Spleen (tissue), 7 donors: Measurements from ENCODE around the gene OCEL1.

ENCODE experiments used
- POLR2A ChIP-seq, 3 donors: fragments of 450-650 bp; IDR thresholded peaks; one replicate each; pipeline ENCODE4 v1.5.1; 2017; ENCODE audit warnings: antibody characterized with exemption in 3 of 3, mild to moderate bottlenecking in 1 of 3
- TF ChIP-seq, protein P1 (sequence below), 11 experiments: fragments of 200-600 bp in 7 of 11; fragments of 450-650 bp in 4 of 11; sonication (generic) in 4 of 11; IDR thresholded peaks in 8 of 11; conservative IDR thresholded peaks in 3 of 11; 1 replicate in 7 of 11; 2 replicates in 4 of 11; pipeline versions ENCODE4 v1.4.0 to v1.8.0; 2016 to 2021; ENCODE audit warnings: antibody characterized with exemption in 11 of 11, inconsistent platforms in 4 of 11, mild to moderate bottlenecking in 1 of 11
- donor health status: DM: no; HTN: no; CAD: no; lungs with moderate emphysema.
- donor health status: DM: no; HTN: no; CAD: no.
- donor health status: DM: no; HTN: no; CAD: no.

DNA sequence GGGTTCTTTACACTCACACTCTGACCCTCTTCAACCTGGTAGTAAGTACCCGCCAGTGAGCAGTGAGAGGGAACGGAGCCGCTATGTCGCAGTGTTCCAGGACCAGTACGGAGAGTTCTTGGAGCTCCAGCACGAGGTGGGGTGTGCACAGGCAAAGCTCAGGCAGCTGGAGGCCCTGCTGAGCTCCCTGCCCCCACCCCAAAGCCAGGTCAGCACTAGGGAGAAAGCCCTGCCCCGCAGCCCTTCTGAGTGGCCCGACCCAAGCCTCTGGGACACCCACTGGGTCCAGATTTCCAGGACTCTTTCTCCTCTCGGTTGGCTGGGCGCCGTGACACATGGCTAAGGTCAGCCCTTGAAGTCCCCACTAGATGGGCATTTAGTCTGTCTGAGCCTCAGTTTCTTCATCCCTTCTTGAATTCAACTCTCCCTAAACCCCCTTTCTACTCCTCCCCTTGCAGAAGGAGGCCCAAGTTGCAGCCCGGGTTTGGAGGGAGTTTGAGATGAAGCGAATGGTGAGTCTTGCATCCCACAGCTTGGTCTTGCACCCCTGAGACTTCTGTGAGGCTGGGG lies 1.9 kb downstream of the OCEL1 start:
- TF ChIP-seq, protein P1, sequence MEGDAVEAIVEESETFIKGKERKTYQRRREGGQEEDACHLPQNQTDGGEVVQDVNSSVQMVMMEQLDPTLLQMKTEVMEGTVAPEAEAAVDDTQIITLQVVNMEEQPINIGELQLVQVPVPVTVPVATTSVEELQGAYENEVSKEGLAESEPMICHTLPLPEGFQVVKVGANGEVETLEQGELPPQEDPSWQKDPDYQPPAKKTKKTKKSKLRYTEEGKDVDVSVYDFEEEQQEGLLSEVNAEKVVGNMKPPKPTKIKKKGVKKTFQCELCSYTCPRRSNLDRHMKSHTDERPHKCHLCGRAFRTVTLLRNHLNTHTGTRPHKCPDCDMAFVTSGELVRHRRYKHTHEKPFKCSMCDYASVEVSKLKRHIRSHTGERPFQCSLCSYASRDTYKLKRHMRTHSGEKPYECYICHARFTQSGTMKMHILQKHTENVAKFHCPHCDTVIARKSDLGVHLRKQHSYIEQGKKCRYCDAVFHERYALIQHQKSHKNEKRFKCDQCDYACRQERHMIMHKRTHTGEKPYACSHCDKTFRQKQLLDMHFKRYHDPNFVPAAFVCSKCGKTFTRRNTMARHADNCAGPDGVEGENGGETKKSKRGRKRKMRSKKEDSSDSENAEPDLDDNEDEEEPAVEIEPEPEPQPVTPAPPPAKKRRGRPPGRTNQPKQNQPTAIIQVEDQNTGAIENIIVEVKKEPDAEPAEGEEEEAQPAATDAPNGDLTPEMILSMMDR (IDR thresholded peaks at IDR 0.05 in 8 of 11, conservative IDR thresholded peaks at IDR 0.05 in 3 of 11), result no peak
- no peak for TF ChIP-seq POLR2A (IDR thresholded peaks at IDR 0.05)
